ENCODE results near the gene GPR143.
"Not testable (repeated sequence)": the region's sequence is repeated elsewhere in the genome, so short reads cannot be mapped to it uniquely, and the experiment has no call there.

DNA sequence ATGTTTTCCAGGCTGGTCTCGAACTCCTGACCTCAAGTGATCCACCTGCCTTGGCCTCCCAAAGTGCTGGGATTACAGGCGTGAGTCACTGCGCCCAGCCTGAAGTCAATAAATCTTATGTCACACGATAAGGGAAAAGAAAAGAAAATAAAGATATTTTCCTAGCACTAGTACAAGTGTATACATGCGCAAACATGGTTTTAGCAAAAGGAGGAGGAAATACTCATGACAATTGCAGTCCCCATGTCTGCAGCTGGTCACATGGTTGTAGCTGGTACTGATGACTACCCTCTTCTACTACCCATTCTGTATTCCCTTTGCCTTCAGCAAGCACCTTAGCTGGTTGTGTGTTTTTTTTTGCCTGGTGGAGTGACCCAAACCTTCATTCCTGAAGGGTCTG, 44.2 kb upstream of the GPR143 start:
- not testable (repeated sequence) for TF ChIP-seq POLR2AphosphoS5 (IDR thresholded peaks at IDR 0.05; ENCODE audit: insufficient read depth, low read depth, low read length); EZH2 (IDR thresholded peaks at IDR 0.05; ENCODE audit: borderline replicate concordance, low read depth, low read length, severe bottlenecking); POLR2A (IDR thresholded peaks at IDR 0.05; ENCODE audit: low read depth, low read length); GATA2 (IDR thresholded peaks at IDR 0.05; ENCODE audit: insufficient read depth, insufficient read length, low read depth, low read length); JUN (IDR thresholded peaks at IDR 0.05; ENCODE audit: borderline replicate concordance, insufficient read depth, insufficient read length, low read depth); MYC (IDR thresholded peaks at IDR 0.05; ENCODE audit: low read depth, low read length); FOS (IDR thresholded peaks at IDR 0.05; ENCODE audit: borderline replicate concordance, insufficient read depth, low read length)
- TF ChIP-seq, protein P1, sequence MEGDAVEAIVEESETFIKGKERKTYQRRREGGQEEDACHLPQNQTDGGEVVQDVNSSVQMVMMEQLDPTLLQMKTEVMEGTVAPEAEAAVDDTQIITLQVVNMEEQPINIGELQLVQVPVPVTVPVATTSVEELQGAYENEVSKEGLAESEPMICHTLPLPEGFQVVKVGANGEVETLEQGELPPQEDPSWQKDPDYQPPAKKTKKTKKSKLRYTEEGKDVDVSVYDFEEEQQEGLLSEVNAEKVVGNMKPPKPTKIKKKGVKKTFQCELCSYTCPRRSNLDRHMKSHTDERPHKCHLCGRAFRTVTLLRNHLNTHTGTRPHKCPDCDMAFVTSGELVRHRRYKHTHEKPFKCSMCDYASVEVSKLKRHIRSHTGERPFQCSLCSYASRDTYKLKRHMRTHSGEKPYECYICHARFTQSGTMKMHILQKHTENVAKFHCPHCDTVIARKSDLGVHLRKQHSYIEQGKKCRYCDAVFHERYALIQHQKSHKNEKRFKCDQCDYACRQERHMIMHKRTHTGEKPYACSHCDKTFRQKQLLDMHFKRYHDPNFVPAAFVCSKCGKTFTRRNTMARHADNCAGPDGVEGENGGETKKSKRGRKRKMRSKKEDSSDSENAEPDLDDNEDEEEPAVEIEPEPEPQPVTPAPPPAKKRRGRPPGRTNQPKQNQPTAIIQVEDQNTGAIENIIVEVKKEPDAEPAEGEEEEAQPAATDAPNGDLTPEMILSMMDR (IDR thresholded peaks at IDR 0.05; ENCODE audit: extremely low read depth in 1 of 2, insufficient read depth in 1 of 2, low read depth in 1 of 2, low read length in 2 of 2), result not testable (repeated sequence)
- TF ChIP-seq, protein P2, sequence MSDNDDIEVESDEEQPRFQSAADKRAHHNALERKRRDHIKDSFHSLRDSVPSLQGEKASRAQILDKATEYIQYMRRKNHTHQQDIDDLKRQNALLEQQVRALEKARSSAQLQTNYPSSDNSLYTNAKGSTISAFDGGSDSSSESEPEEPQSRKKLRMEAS (IDR thresholded peaks at IDR 0.05; ENCODE audit: insufficient read depth, insufficient read length), result not testable (repeated sequence)
